Right hindlimb (tissue), 1 donor: ENCODE results near the gene CASQ2.

Source experiments
- DNase-seq: peaks from one replicate; pipeline ENCODE4 v3.0.0-alpha.2; 2018

The CASQ2 gene

GRCh38 chr1:115658646-115659045 is 109.9 kb downstream of the CASQ2 start:
- no peak for DNase-seq

DNA sequence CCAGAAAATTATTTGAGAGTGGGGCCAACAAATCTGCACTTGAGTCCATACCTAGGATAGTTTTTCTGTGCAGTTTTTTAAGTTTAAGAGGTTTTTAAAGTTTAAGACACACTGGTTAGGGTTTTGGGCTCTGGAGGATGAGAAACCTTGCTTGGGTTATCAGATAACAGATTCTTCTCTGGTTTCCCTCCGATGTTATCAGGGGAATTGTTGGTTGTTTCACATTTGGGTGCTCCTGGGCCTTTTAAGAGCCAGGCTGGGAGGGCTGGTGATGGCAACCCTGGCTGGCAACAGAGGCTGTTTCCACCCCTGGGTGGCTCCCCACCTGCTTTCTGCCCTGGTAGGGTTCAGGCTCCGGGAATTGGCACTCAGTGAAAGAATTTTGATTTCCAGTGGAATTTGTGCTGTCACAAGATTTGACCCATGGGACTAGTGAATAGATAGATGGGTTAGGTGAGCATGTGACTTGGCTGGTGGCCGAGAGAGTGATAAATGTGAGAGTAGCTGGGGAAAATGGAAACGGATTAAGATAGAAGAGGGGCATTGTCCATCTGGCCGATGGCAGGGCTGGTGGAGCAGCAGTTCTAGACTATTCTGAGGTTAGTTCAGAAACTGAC is 111.9 kb downstream of the CASQ2 start:
- no peak for DNase-seq

DNA sequence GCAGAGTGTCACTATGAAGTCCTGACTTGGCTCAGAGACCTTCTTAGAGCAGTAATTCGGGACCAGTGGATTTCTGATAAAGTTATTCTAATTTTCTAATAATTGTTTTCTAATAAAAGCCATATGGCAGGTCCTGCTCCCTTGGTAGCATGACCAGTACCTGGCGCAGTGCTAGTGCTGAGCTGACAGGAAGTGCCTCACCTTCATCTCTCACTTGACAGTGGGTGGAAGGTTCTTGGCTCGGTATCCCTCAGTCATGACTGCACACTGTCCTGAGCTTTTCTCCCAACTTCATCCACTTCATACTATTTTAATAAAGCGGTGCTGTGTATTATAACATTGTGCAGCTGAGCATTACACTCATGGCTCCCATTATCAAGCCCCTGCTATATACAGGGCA is 112.6 kb downstream of the CASQ2 start:
- DNase-seq: no peak

DNA sequence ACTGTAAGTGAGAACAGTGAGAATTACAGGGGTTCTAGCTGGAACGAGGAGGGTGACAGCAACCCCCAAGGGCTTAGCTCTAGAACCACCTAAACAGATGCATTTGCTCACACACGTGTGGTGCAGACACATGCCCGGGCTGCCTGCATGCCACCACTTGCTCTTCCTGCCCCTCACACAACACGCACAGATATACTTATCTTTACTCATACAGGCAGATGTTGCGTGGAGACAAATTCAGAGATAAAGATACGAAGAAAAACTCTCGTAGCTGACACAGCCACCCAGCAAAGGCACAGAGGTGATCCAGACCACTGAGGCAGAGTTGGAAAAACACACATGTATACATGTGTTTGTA is 113.2 kb downstream of the CASQ2 start:
- no peak for DNase-seq

DNA sequence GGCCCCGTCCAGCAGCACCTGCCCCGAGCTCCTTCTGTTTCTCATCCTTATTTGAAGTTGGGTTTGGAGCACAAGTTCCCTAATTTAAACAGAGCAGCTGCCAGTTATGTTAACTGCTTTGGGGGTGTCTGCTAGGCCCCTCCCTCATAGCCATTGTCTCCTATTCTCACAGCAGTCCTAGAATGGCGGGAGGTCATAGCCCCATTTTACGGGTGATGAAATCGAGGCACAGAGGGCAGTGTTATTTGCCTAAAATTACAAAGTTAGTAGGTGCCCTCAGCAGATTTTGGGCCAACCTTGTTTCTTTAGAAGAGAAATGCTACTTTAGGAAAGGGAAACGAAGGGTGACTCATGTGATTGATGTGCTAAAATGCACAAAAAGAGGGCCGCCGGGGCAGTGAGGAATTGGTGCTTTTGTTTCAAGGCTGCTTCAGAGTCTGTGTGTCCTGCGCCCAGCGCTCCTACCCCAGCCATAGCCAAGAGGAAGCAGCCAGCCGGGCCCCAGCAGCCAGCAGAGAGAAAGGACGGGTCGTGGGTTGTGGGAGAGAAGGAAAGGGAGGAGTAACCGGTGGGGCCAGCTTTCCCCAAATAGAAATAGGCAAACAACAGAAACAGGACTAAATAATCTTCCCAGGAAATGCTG is 113.7 kb downstream of the CASQ2 start:
- no peak for DNase-seq

DNA sequence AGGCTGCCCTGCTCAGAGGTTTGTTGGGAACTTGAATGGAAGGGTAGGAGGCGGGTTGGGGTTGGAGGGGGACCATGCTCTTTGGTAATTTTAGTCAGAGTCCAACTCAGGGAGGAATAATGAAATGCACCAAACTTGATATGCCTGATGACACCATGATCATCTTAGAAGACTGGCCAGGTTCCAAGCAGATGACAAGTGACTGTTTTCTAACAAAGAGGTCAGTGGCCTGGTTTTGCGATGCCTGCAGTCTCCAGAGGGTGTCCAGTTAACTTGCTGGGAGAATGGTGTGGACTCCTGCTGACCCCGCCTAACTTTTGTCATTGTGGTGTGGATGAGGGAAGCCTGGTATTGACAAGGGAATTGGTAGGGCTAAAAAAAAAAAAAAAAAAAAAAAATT is 114.4 kb downstream of the CASQ2 start:
- DNase-seq: no peak

- no peak for DNase-seq
Observed at GRCh38 chr1:115652236-115652788, 116.2 kb downstream of the CASQ2 start.

- no peak for DNase-seq
Observed at GRCh38 chr1:115651391-115651790, 117.1 kb downstream of the CASQ2 start.

GRCh38 chr1:115650961-115651360 is 117.6 kb downstream of the CASQ2 start:
- DNase-seq: no peak
